ENCODE data around the gene KLHL11.
A peak's percentile ranks its signal among the peaks of the same experiment; 100 is the strongest.

KLHL11 gene

DNA sequence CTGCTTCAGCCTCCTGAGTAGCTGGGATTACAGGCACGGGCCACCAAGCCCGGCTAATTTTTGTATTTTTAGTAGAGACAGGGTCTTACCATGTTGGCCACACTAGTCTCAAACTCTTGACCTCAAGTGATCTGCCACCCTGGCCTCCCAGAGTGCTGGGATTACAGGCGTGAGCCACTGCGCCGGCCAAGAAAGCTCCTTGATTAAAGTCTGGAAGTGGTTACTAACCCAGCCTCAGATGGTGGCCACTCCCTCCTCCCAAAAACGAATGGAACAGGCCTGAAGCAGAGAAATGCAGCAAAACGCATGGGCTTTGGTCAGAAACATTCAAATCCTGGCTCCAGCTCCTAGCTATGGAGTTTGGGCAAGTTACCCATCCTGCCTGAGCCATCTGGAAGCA is 41.1 kb downstream of the KLHL11 start:
- H3K18ac ChIP-seq (ENCODE audit: low read length), result no peak overlapping the region
- no peak overlapping the region for H3K4me3 ChIP-seq (ENCODE audit: low read length in 2 of 2)
- H3K9ac ChIP-seq (ENCODE audit: low read depth, low read length, poor library complexity), result no peak overlapping the region
- no peak overlapping the region for H4K8ac ChIP-seq (ENCODE audit: low read depth, low read length)
- peaks cover 28 to 82% of the 10 kb centered on the region in 2 donors for H3K36me3 ChIP-seq (replicated peaks in 1 of 2; ENCODE audit: control insufficient read depth in 2 of 2, insufficient read depth in 2 of 2, low read length in 2 of 2)
- H2BK15ac ChIP-seq (ENCODE audit: low read length), result no peak overlapping the region
- H3K4me2 ChIP-seq (ENCODE audit: insufficient read depth, low read length, poor library complexity, severe bottlenecking), result no peak overlapping the region
- no peak overlapping the region for H3K23ac ChIP-seq (ENCODE audit: low read depth, low read length, poor library complexity)
- H2BK5ac ChIP-seq (ENCODE audit: low read length), result no peak overlapping the region
- WGBS, 2 donors (ENCODE audit: extremely low coverage in 2 of 2, insufficient read length in 2 of 2, insufficient replicate concordance in 1 of 2), result no CpG with 5 or more reads among the region's 7 CpGs
- no peaks in the 10 kb centered on the region for H3K27me3 ChIP-seq (ENCODE audit: control insufficient read depth in 3 of 3, insufficient read depth in 3 of 3, low read depth in 1 of 3, low read length in 3 of 3)
- no peak overlapping the region for H3K27ac ChIP-seq (replicated peaks; ENCODE audit: low read length)
- peaks cover 3 to 26% of the 10 kb centered on the region in 2 donors for H3K4me1 ChIP-seq (ENCODE audit: control insufficient read depth in 2 of 2, insufficient read depth in 1 of 2, low read depth in 1 of 2, low read length in 2 of 2)
- no peak overlapping the region for H3K4ac ChIP-seq (ENCODE audit: low read length)
- no peak for DNase-seq (ENCODE audit: low spot score)
- no peak overlapping the region for H2AFZ ChIP-seq (ENCODE audit: low read length)
- no peak overlapping the region for H2BK120ac ChIP-seq (ENCODE audit: low read depth, low read length)
- no peak overlapping the region for H4K91ac ChIP-seq (ENCODE audit: low read depth, low read length, poor library complexity)
- no peaks in the 10 kb centered on the region for H3K79me1 ChIP-seq (ENCODE audit: low read depth, low read length)
- H2BK12ac ChIP-seq (ENCODE audit: low read length), result no peak overlapping the region
- no peaks in the 10 kb centered on the region for H3K9me3 ChIP-seq (replicated peaks in 1 of 2; ENCODE audit: control insufficient read depth in 2 of 2, insufficient read depth in 1 of 2, low read depth in 1 of 2, low read length in 2 of 2)
- no peak overlapping the region for H2AK5ac ChIP-seq (ENCODE audit: low read depth, low read length)
- no peak overlapping the region for H3K14ac ChIP-seq (ENCODE audit: low read length)

DNA sequence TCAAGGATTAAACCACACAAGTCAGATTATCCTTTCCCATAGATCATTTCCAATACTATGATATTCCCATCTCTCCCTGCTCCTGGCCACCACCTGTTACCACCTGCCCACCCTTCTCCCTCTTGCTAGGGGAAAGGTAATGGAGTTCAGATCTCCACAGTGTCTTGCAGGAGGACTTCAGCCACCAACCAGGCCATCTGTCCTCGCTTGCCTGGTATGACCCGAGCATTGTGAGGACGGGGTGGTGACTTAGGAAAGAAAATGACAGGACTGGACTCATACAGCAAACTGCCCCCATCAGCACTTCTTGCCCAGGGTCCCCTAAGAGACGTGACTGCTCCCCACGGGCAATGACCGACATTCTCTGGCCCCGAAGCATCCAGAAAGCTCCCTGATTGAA is 41.6 kb downstream of the KLHL11 start:
- H3K9ac ChIP-seq (ENCODE audit: low read depth, low read length, poor library complexity), result no peak overlapping the region
- WGBS, 2 donors (ENCODE audit: extremely low coverage in 2 of 2, insufficient read length in 2 of 2, insufficient replicate concordance in 1 of 2), result no CpG with 5 or more reads among the region's 7 CpGs
- no peak overlapping the region for H2AFZ ChIP-seq (ENCODE audit: low read length)
- H2BK15ac ChIP-seq (ENCODE audit: low read length), result no peak overlapping the region
- no peak overlapping the region for H3K23ac ChIP-seq (ENCODE audit: low read depth, low read length, poor library complexity)
- H2AK5ac ChIP-seq (ENCODE audit: low read depth, low read length), result no peak overlapping the region
- no peak overlapping the region for H2BK12ac ChIP-seq (ENCODE audit: low read length)
- no peaks in the 10 kb centered on the region for H3K9me3 ChIP-seq (replicated peaks in 1 of 2; ENCODE audit: control insufficient read depth in 2 of 2, insufficient read depth in 1 of 2, low read depth in 1 of 2, low read length in 2 of 2)
- H3K36me3 ChIP-seq (replicated peaks in 1 of 2; ENCODE audit: control insufficient read depth in 2 of 2, insufficient read depth in 2 of 2, low read length in 2 of 2), result peaks cover 26 to 80% of the 10 kb centered on the region in 2 donors
- H3K27me3 ChIP-seq (ENCODE audit: control insufficient read depth in 3 of 3, insufficient read depth in 3 of 3, low read depth in 1 of 3, low read length in 3 of 3), result no peaks in the 10 kb centered on the region
- H3K4me3 ChIP-seq (ENCODE audit: low read length in 2 of 2), result no peak overlapping the region
- no peak overlapping the region for H3K4me2 ChIP-seq (ENCODE audit: insufficient read depth, low read length, poor library complexity, severe bottlenecking)
- no peak overlapping the region for H4K91ac ChIP-seq (ENCODE audit: low read depth, low read length, poor library complexity)
- no peak overlapping the region for H3K14ac ChIP-seq (ENCODE audit: low read length)
- no peak overlapping the region for H3K4ac ChIP-seq (ENCODE audit: low read length)
- no peak overlapping the region for H3K27ac ChIP-seq (replicated peaks; ENCODE audit: low read length)
- no peak overlapping the region for H2BK120ac ChIP-seq (ENCODE audit: low read depth, low read length)
- no peak overlapping the region for H2BK5ac ChIP-seq (ENCODE audit: low read length)
- H3K4me1 ChIP-seq (ENCODE audit: control insufficient read depth in 2 of 2, insufficient read depth in 1 of 2, low read depth in 1 of 2, low read length in 2 of 2), result peaks cover 3 to 29% of the 10 kb centered on the region in 2 donors
- no peak for DNase-seq (ENCODE audit: low spot score)
- H4K8ac ChIP-seq (ENCODE audit: low read depth, low read length), result no peak overlapping the region
- H3K79me1 ChIP-seq (ENCODE audit: low read depth, low read length), result no peaks in the 10 kb centered on the region
- no peak overlapping the region for H3K18ac ChIP-seq (ENCODE audit: low read length)

DNA sequence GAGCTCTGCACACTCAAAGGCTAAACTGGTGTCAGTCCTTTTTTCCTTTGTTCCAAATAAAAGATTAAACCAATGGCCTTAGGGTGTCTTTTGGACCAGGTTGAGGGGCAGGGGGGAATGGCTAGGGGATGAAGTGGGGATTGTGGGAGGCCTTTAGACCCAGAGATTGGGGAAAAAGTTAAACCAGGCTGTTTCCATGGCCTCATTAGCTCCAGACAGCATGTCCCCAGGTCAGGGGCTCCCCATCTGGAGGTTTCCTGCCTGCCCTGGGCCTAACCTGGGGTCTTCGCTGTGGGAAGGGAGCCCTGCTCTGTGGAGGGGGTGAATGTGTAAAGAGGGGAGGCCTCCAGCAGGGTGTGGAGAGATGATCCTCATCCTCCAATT is 42.1 kb downstream of the KLHL11 start:
- Histone ChIP-seq H3K4me2 (ENCODE audit: insufficient read depth, low read length, poor library complexity, severe bottlenecking) (no peak overlapping the region), H2BK12ac (ENCODE audit: low read length) (no peak overlapping the region), H4K91ac (ENCODE audit: low read depth, low read length, poor library complexity) (no peak overlapping the region), H3K4ac (ENCODE audit: low read length) (no peak overlapping the region), H3K79me1 (ENCODE audit: low read depth, low read length) (no peaks in the 10 kb centered on the region), H2AK5ac (ENCODE audit: low read depth, low read length) (no peak overlapping the region), H2BK120ac (ENCODE audit: low read depth, low read length) (no peak overlapping the region), H3K4me3 (ENCODE audit: low read length in 2 of 2) (no peak overlapping the region), H3K27me3 (ENCODE audit: control insufficient read depth in 3 of 3, insufficient read depth in 3 of 3, low read depth in 1 of 3, low read length in 3 of 3) (no peaks in the 10 kb centered on the region), H3K18ac (ENCODE audit: low read length) (no peak overlapping the region), H2BK15ac (ENCODE audit: low read length) (no peak overlapping the region), H3K27ac (replicated peaks; ENCODE audit: low read length) (no peak overlapping the region), H3K23ac (ENCODE audit: low read depth, low read length, poor library complexity) (no peak overlapping the region), H4K8ac (ENCODE audit: low read depth, low read length) (no peak overlapping the region), H3K14ac (ENCODE audit: low read length) (no peak overlapping the region), H3K36me3 (replicated peaks in 1 of 2; ENCODE audit: control insufficient read depth in 2 of 2, insufficient read depth in 2 of 2, low read length in 2 of 2) (peaks cover 29 to 79% of the 10 kb centered on the region in 2 donors), H3K9ac (ENCODE audit: low read depth, low read length, poor library complexity) (no peak overlapping the region), H2BK5ac (ENCODE audit: low read length) (no peak overlapping the region), H3K9me3 (replicated peaks in 1 of 2; ENCODE audit: control insufficient read depth in 2 of 2, insufficient read depth in 1 of 2, low read depth in 1 of 2, low read length in 2 of 2) (peaks cover 0 to 3% of the 10 kb centered on the region in 2 donors), H2AFZ (ENCODE audit: low read length) (no peak overlapping the region), H3K4me1 (ENCODE audit: control insufficient read depth in 2 of 2, insufficient read depth in 1 of 2, low read depth in 1 of 2, low read length in 2 of 2) (peaks cover 3 to 31% of the 10 kb centered on the region in 2 donors)
- no CpG with 5 or more reads among the region's 1 CpG for WGBS, 2 donors (ENCODE audit: extremely low coverage in 2 of 2, insufficient read length in 2 of 2, insufficient replicate concordance in 1 of 2)
- DNase-seq (ENCODE audit: low spot score), result no peak

- H2BK15ac ChIP-seq (ENCODE audit: low read length), result no peak overlapping the region
- no peak overlapping the region for H4K91ac ChIP-seq (ENCODE audit: low read depth, low read length, poor library complexity)
- no peak overlapping the region for H3K4me2 ChIP-seq (ENCODE audit: insufficient read depth, low read length, poor library complexity, severe bottlenecking)
- no peaks in the 10 kb centered on the region for H3K79me1 ChIP-seq (ENCODE audit: low read depth, low read length)
- no peak overlapping the region for H3K23ac ChIP-seq (ENCODE audit: low read depth, low read length, poor library complexity)
- peak overlapping the region; percentile 58 for H4K8ac ChIP-seq (ENCODE audit: low read depth, low read length)
- peak overlapping the region; percentile 53 for H2AK5ac ChIP-seq (ENCODE audit: low read depth, low read length)
- no peak overlapping the region for H3K4ac ChIP-seq (ENCODE audit: low read length)
- no peak overlapping the region for H2BK5ac ChIP-seq (ENCODE audit: low read length)
- H3K36me3 ChIP-seq (replicated peaks in 1 of 2; ENCODE audit: control insufficient read depth in 2 of 2, insufficient read depth in 2 of 2, low read length in 2 of 2), result peaks cover 27 to 78% of the 10 kb centered on the region in 2 donors
- no CpG with 5 or more reads among the region's 12 CpGs for WGBS, 2 donors (ENCODE audit: extremely low coverage in 2 of 2, insufficient read length in 2 of 2, insufficient replicate concordance in 1 of 2)
- peak overlapping the region; percentile 31 for H3K27ac ChIP-seq (replicated peaks; ENCODE audit: low read length)
- DNase-seq (ENCODE audit: low spot score), result no peak
- no peak overlapping the region for H2AFZ ChIP-seq (ENCODE audit: low read length)
- peak overlapping the region; percentile 44 for H3K18ac ChIP-seq (ENCODE audit: low read length)
- H3K9ac ChIP-seq (ENCODE audit: low read depth, low read length, poor library complexity), result no peak overlapping the region
- H3K4me3 ChIP-seq (ENCODE audit: low read length in 2 of 2), result no peak overlapping the region
- peaks cover 0 to 3% of the 10 kb centered on the region in 2 donors for H3K9me3 ChIP-seq (replicated peaks in 1 of 2; ENCODE audit: control insufficient read depth in 2 of 2, insufficient read depth in 1 of 2, low read depth in 1 of 2, low read length in 2 of 2)
- peaks cover 3 to 31% of the 10 kb centered on the region in 2 donors for H3K4me1 ChIP-seq (ENCODE audit: control insufficient read depth in 2 of 2, insufficient read depth in 1 of 2, low read depth in 1 of 2, low read length in 2 of 2)
- no peak overlapping the region for H2BK12ac ChIP-seq (ENCODE audit: low read length)
- peaks cover 0 to 2% (median 0%) of the 10 kb centered on the region in 3 experiments for H3K27me3 ChIP-seq (ENCODE audit: control insufficient read depth in 3 of 3, insufficient read depth in 3 of 3, low read depth in 1 of 3, low read length in 3 of 3)
- no peak overlapping the region for H2BK120ac ChIP-seq (ENCODE audit: low read depth, low read length)
- no peak overlapping the region for H3K14ac ChIP-seq (ENCODE audit: low read length)
These were observed 42.7 kb downstream of the KLHL11 start for GRCh38 chr17:41822216-41823140.

Measured in neuronal stem cell (in vitro differentiated cells).